ENCODE data around the gene FBXO31. TPM values are rescaled to one million over a fixed set of nuclear protein-coding genes. Genes with fewer than 3 reads are reported as not detected.
A peak's percentile ranks its signal among the peaks of the same experiment; 100 is the strongest.

The FBXO31 gene
- total and polyA plus RNA-seq, 2 of the 13 experiments (the other 11 are each of a cell fraction or from before 2014, with no cell fraction given): 92.4 to 101 TPM

GRCh38 chr16:87335625-87336433 is 47.7 kb downstream of the FBXO31 start:
- FAIRE-seq (no peak), DNase-seq (ENCODE audit: low spot score) (no peak), ATAC-seq (peak; percentile 2; the same call in 2 of the 3 replicates)
- Histone ChIP-seq H3K79me2 (ENCODE audit: insufficient read depth, low read length) (peaks cover 38% of the 10 kb centered on the region), H3K27me3 (ENCODE audit: control insufficient read depth in 1 of 2, insufficient read depth in 2 of 2, low read length in 2 of 2) (no peaks in the 10 kb centered on the region), H3K36me3 (replicated peaks in 1 of 2; ENCODE audit: control insufficient read depth in 1 of 2, insufficient read depth in 2 of 2, low read length in 2 of 2) (peaks cover 71 to 96% of the 10 kb centered on the region in 2 experiments), H3K4me1 (ENCODE audit: insufficient read depth, low read length) (no peaks in the 10 kb centered on the region), H3K4me3 (replicated peaks in 1 of 3; ENCODE audit: insufficient read depth in 1 of 3, low read depth in 2 of 3, low read length in 3 of 3) (no peak overlapping the region), H3K27ac (ENCODE audit: extremely low read length, insufficient read depth, low read length) (no peak overlapping the region), H3K9ac (ENCODE audit: insufficient read depth, low read depth, low read length) (no peak overlapping the region), H2AFZ (ENCODE audit: low read length) (no peak overlapping the region), H3K4me2 (ENCODE audit: low read depth, low read length) (no peak overlapping the region), H3K9me3 (ENCODE audit: low read length) (no peaks in the 10 kb centered on the region), H4K20me1 (ENCODE audit: insufficient read depth, low read length) (peaks cover 89% of the 10 kb centered on the region)
- in situ Hi-C loops (cut with HindIII; ENCODE audit: extremely low pct_ligation_motif_present, low pct_unique_long_range_greater_than_20kb): no loop called here
- WGBS (ENCODE audit: low lambda C conversion rate): 96% methylated on average over 14 of the region's 19 CpGs
- no TSS peak for BruUV-seq (replicated peaks)
- intact Hi-C loops (cut with micrococcal nuclease; ENCODE audit: unreplicated experiment): no loop called here
- ChIA-PET CTCF (ENCODE audit: low intra/inter-chr PET ratio, low total read pairs) (no interaction called here), POLR2A (no interaction called here)
- TF ChIP-seq NCOA2 (CRISPR knock-in tag; IDR thresholded peaks at IDR 0.05) (no peak), ZNF687 (CRISPR knock-in tag; IDR thresholded peaks at IDR 0.05) (no peak), SAFB2 (CRISPR knock-in tag; IDR thresholded peaks at IDR 0.05; ENCODE audit: borderline replicate concordance, low read depth) (0 out of 2 replicates have a peak, but pooled peaks have one; percentile 35), TSC22D2 (CRISPR knock-in tag; IDR thresholded peaks at IDR 0.05; ENCODE audit: borderline replicate concordance) (no peak), SPEN (CRISPR knock-in tag; IDR thresholded peaks at IDR 0.05; ENCODE audit: low read depth) (0 out of 2 replicates have a peak, but pooled peaks have one; percentile 38), CBX5 (CRISPR knock-in tag; IDR thresholded peaks at IDR 0.05; ENCODE audit: borderline replicate concordance) (no peak), HNRNPLL (IDR thresholded peaks at IDR 0.05; ENCODE audit: low read depth, low read length, poor library complexity, severe bottlenecking) (peak; percentile 8), ZNF766 (CRISPR knock-in tag; IDR thresholded peaks at IDR 0.05; ENCODE audit: borderline replicate concordance) (no peak), HMG20B (CRISPR knock-in tag; conservative IDR thresholded peaks at IDR 0.05) (no peak), HNRNPUL1 (IDR thresholded peaks at IDR 0.05; ENCODE audit: low read depth, low read length) (no peak), ATF2 (CRISPR knock-in tag; IDR thresholded peaks at IDR 0.05) (no peak), SUZ12 (IDR thresholded peaks at IDR 0.05; ENCODE audit: low read depth, low read length) (no peak), THAP9 (CRISPR knock-in tag; IDR thresholded peaks at IDR 0.05; ENCODE audit: borderline replicate concordance) (no peak), POLR2AphosphoS5 (IDR thresholded peaks at IDR 0.05; ENCODE audit: low read depth, low read length) (no peak), ZKSCAN1 (IDR thresholded peaks at IDR 0.05; ENCODE audit: low read length) (no peak), ZNF737 (CRISPR knock-in tag; IDR thresholded peaks at IDR 0.05; ENCODE audit: borderline replicate concordance) (no peak)

All from HepG2 (cell line).